Stromal cell of bone marrow (primary cell): ENCODE data around the gene MIPEP.
"Not testable (repeated sequence)": the region's sequence is repeated elsewhere in the genome, so short reads cannot be mapped to it uniquely, and the experiment has no call there.

Source experiments
- DNase-seq: peaks from one replicate; pipeline ENCODE4 v3.0.0-alpha.2; 2012; ENCODE audit warnings: low read depth

Gene MIPEP

GRCh38 chr13:23776698-23777574 is 112.3 kb downstream of the MIPEP start:
- no peak for DNase-seq

GRCh38 chr13:23772717-23773116 is 116.5 kb downstream of the MIPEP start:
- no peak for DNase-seq

GRCh38 chr13:23771956-23772355 is 117.2 kb downstream of the MIPEP start:
- no peak for DNase-seq

- no peak for DNase-seq
Observed at GRCh38 chr13:23771552-23771951, 117.6 kb downstream of the MIPEP start.

- no peak for DNase-seq
Observed at GRCh38 chr13:23770973-23771372, 118.2 kb downstream of the MIPEP start.

- no peak for DNase-seq
Observed at GRCh38 chr13:23770428-23770827, 118.8 kb downstream of the MIPEP start.

- DNase-seq: no peak
Observed at GRCh38 chr13:23769401-23769800, 119.8 kb downstream of the MIPEP start.

- no peak for DNase-seq
Observed at GRCh38 chr13:23767838-23768237, 121.4 kb downstream of the MIPEP start.

- DNase-seq: no peak
Observed at GRCh38 chr13:23766939-23767338, 122.3 kb downstream of the MIPEP start.

- DNase-seq: no peak
Observed at GRCh38 chr13:23766283-23766682, 122.9 kb downstream of the MIPEP start.

GRCh38 chr13:23765531-23765930 is 123.7 kb downstream of the MIPEP start:
- no peak for DNase-seq

GRCh38 chr13:23763318-23763717 is 125.9 kb downstream of the MIPEP start:
- DNase-seq: no peak

GRCh38 chr13:23761760-23762159 is 127.4 kb downstream of the MIPEP start:
- DNase-seq: not testable (repeated sequence)

- no peak for DNase-seq
Observed at GRCh38 chr13:23760000-23760399, 129.2 kb downstream of the MIPEP start.

- DNase-seq: no peak
Observed at GRCh38 chr13:23758798-23759527, 130.2 kb downstream of the MIPEP start.

GRCh38 chr13:23754997-23755396 is 134.2 kb downstream of the MIPEP start:
- DNase-seq: no peak

GRCh38 chr13:23754506-23754905 is 134.7 kb downstream of the MIPEP start:
- DNase-seq: no peak

- peak; percentile 25 for DNase-seq
Observed at GRCh38 chr13:23753458-23753857, 135.7 kb downstream of the MIPEP start.

GRCh38 chr13:23752111-23753001 is 136.8 kb downstream of the MIPEP start:
- DNase-seq: no peak

GRCh38 chr13:23751195-23751594 is 138.0 kb downstream of the MIPEP start:
- DNase-seq: no peak

GRCh38 chr13:23750383-23751121 is 138.6 kb downstream of the MIPEP start:
- DNase-seq: no peak
